ENCODE results near the gene DCAF6.

GRCh38 chr1:167923324-167924056, 13.0 kb upstream of the DCAF6 start:
- TF ChIP-seq CTCF (IDR thresholded peaks at IDR 0.05; ENCODE audit: low read depth, low read length) (no peak), EZH2phosphoT487 (IDR thresholded peaks at IDR 0.05; ENCODE audit: low read depth) (no peak)
